Upper lobe of right lung (tissue), 1 donor: ENCODE data around the gene KIF20B. TPM values are rescaled to one million over a fixed set of nuclear protein-coding genes. Genes with fewer than 3 reads are reported as not detected.
"Not testable (repeated sequence)": the region's sequence is repeated elsewhere in the genome, so short reads cannot be mapped to it uniquely, and the experiment has no call there.

Experiments used
- ATAC-seq: fragments of 200-7000 bp; cut with Tn5 transposase; one replicate; pipeline ENCODE4 v1.9.1; 2020; ENCODE audit warnings: mild to moderate bottlenecking, moderate library complexity
- DNase-seq: peaks from one replicate; pipeline ENCODE4 v3.0.0-alpha.2; 2020
- H3K27ac ChIP-seq: fragments of 200-600 bp; one replicate; pipeline ENCODE4 v1.8.0; 2022
- H3K27me3 ChIP-seq: fragments of 200-600 bp; one replicate; pipeline ENCODE4 v1.8.0; 2022; ENCODE audit warnings: mild to moderate bottlenecking
- H3K36me3 ChIP-seq: fragments of 200-600 bp; one replicate; pipeline ENCODE4 v1.8.0; 2022
- H3K4me1 ChIP-seq: fragments of 200-600 bp; one replicate; pipeline ENCODE4 v1.8.0; 2022
- H3K4me3 ChIP-seq: fragments of 200-600 bp; one replicate; pipeline ENCODE4 v1.8.0; 2022; ENCODE audit warnings: mild to moderate bottlenecking
- H3K9me3 ChIP-seq: fragments of 200-600 bp; one replicate; pipeline ENCODE4 v1.8.0; 2022
- CTCF ChIP-seq: fragments of 200-600 bp; IDR thresholded peaks from one replicate; pipeline ENCODE4 v1.8.0; 2022; ENCODE audit warnings: antibody characterized with exemption
- intact Hi-C: fragments of 100-400 bp; cut with DNase I; formaldehyde crosslinking; loops from one replicate; pipeline ENCODE4 v1.11.0; 2022
- total RNA-seq: library from RNA; stranded (reverse); fragmentation: NEBNext Ultra II Directional; extraction: Animal tissue kit (Norgen Biotek cat#: 25700); gene quantifications from one replicate; pipeline ENCODE4 v1.2.1, GENCODE V29; 2021
- donor health status: DM: no; HTN: yes; CAD: no; lungs with severe emphysema.

The KIF20B gene
- total RNA-seq, 1 donor from 2014 or later = 5.1 TPM

DNA sequence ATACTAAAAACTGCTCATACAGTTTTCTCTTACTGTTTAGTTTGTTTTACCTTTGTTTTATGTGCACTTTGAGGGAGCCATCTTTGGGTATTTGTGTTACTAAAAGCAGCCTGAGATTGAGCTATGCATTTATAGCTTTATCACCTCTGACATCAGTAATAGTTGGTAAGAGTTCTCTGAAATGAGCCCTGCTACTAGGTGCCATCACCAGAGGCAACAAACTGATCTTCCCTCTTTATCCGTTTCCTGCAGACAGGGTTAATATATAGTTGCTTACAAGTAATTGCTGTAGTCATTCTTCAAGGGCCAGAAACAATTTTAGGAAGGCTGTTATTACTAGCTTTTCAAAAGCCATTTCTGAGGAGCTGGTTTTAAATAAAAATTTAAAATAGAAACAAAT is 49.1 kb downstream of the KIF20B start:
- Histone ChIP-seq H3K36me3 (no peaks in the 10 kb centered on the region), H3K9me3 (no peaks in the 10 kb centered on the region), H3K4me1 (no peaks in the 10 kb centered on the region), H3K27me3 (no peaks in the 10 kb centered on the region), H3K4me3 (no peak overlapping the region), H3K27ac (no peak overlapping the region)
- no peak for TF ChIP-seq CTCF
- DNase-seq (no peak), ATAC-seq (no peak)
- intact Hi-C loops = no loop called here

- H3K9me3 ChIP-seq = no peaks in the 10 kb centered on the region
- no peak overlapping the region for H3K4me3 ChIP-seq
- intact Hi-C loops = no loop called here
- ATAC-seq (no peak), DNase-seq (no peak)
- H3K4me1 ChIP-seq = no peaks in the 10 kb centered on the region
- H3K36me3 ChIP-seq = no peaks in the 10 kb centered on the region
- H3K27ac ChIP-seq = no peak overlapping the region
- no peaks in the 10 kb centered on the region for H3K27me3 ChIP-seq
- TF ChIP-seq CTCF = no peak
Measured at GRCh38 chr10:89755374-89755773, 54.0 kb downstream of the KIF20B start.

- DNase-seq (no peak), ATAC-seq (no peak)
- Histone ChIP-seq H3K27ac (no peak overlapping the region), H3K9me3 (no peaks in the 10 kb centered on the region), H3K36me3 (peaks cover 5% of the 10 kb centered on the region), H3K27me3 (no peaks in the 10 kb centered on the region), H3K4me3 (no peak overlapping the region), H3K4me1 (no peaks in the 10 kb centered on the region)
- intact Hi-C loops = no loop called here
- TF ChIP-seq CTCF = no peak
Measured at GRCh38 chr10:89759531-89759930, 58.1 kb downstream of the KIF20B start.

DNA sequence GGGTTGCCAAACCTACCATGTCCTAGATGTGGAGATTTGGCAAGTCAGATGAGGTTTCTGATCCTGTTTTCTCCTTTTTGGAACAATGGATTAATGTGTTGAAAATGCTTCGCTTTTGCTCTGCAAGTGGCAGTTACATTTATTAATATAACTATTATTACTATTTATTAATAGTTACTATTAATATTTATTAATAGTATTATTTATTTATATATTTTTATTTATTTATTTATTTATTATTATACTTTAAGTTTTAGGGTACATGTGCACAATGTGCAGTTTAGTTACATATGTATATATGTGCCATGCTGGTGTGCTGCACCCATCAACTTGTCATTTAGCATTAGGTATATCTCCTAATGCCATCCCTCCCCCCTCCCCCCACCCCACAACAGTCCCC is 62.3 kb downstream of the KIF20B start:
- ATAC-seq, H3K4me1 ChIP-seq, H3K27me3 ChIP-seq, H3K36me3 ChIP-seq, H3K9me3 ChIP-seq, DNase-seq, H3K27ac ChIP-seq, intact Hi-C loops, H3K4me3 ChIP-seq: not testable (repeated sequence)

DNA sequence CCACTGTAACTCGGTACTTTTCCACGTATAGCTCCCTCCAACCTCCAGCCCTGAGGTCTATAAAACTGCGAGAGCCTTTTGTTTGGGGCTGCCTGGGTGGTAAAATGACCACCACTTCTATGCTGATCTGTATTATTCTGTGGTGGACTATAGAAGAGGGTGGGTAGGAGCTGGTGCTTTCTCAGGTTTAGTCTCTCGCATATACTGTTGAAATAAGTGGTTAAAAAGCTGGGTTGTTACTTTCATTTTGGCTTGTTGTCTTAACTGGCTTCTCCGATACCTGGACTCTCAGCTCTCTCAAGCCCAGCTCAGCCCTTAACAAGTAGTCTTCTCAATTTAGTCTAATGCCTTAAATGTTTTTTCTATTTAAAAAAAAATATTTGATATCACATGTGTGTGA is 70.3 kb downstream of the KIF20B start:
- intact Hi-C loops = no loop called here
- ATAC-seq (no peak), DNase-seq (no peak)
- Histone ChIP-seq H3K27me3 (no peaks in the 10 kb centered on the region), H3K27ac (no peak overlapping the region), H3K4me1 (no peaks in the 10 kb centered on the region), H3K36me3 (peaks cover 10% of the 10 kb centered on the region), H3K4me3 (no peak overlapping the region), H3K9me3 (no peaks in the 10 kb centered on the region)
- TF ChIP-seq CTCF = no peak

GRCh38 chr10:89773081-89773480 is 71.7 kb downstream of the KIF20B start:
- intact Hi-C loops = no loop called here
- ATAC-seq = no peak
- no peak for TF ChIP-seq CTCF

More at GRCh38 chr10:89773081-89773480, 71.7 kb downstream of the KIF20B start:
- Histone ChIP-seq H3K4me1 (no peaks in the 10 kb centered on the region), H3K4me3 (no peak overlapping the region), H3K36me3 (peaks cover 10% of the 10 kb centered on the region), H3K9me3 (no peaks in the 10 kb centered on the region), H3K27ac (no peak overlapping the region), H3K27me3 (no peaks in the 10 kb centered on the region)
- DNase-seq = no peak
